Renal pelvis (tissue), 4 donors: ENCODE results near the gene YY1. TPM values are rescaled to one million over a fixed set of nuclear protein-coding genes. Genes with fewer than 3 reads are reported as not detected.
"Not testable (repeated sequence)": the region's sequence is repeated elsewhere in the genome, so short reads cannot be mapped to it uniquely, and the experiment has no call there.

Experiments used
- DNase-seq: peaks from one replicate; pipeline ENCODE4 v3.0.0-alpha.2; 2013
- polyA plus RNA-seq, 3 donors: library from polyadenylated mRNA; unstranded; fragments of 120-200 nt; gene quantifications; one replicate each; pipeline ENCODE4 v1.2.1, GENCODE V29; 2013; ENCODE audit not compliant: insufficient read length in 3 of 3

YY1 gene
- polyA plus RNA-seq, 3 donors, result 126 to 129 (median 126) TPM

DNA sequence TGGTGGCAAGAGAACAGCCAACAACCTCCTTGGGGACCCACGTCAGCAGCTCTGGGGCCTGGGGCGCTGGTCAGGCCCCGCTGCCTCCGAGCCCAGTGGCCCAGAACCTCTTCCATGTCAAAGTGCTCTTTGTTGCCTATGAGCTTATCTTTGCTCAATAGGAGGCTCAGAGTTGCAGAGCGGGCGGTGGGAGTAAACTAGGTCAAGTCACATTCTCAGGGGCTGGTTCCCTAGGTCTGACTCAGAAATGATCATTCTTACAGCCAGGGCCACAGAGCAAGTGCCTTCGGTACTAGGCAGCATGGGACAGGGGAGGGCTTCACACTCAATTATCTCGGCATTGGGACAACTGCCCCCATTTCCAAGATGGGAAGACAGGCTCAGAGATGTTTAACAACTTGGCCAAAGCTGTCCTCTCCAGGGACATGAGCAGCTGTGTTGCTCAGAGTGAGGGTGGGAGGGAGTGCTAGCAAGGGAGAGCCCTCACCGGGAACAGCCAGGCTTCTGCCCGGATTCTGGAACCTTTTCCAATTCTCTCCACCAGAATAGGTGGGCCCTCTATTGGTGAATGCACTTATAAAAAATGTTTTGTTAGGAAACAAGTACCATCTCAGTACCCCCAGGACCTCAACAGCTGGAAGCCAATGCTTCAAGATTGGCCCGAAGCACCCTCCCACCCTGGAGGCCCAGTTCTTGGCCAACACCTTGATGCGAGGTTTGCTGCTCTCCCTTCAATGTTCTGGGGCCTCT is 55.4 kb downstream of the YY1 start:
- peak; percentile 42 for DNase-seq

DNA sequence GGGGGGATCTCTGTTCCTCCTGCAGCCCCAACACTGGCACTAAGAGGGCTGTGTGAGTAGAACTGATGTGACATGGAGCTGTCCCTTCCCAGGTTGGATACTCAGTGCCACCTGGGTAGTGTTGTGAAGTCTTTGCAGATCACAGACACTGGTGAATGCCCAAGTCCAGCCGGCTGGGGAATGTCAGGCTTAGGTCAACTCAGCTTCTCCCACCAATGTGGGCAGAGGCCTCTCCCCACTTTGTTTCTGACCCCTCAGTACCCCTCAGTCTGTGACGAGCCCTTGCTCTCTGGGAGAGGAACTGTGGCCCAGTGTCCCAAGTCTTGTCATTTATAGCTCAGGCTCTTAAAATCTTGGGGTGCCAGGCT is 56.0 kb downstream of the YY1 start:
- no peak for DNase-seq

DNA sequence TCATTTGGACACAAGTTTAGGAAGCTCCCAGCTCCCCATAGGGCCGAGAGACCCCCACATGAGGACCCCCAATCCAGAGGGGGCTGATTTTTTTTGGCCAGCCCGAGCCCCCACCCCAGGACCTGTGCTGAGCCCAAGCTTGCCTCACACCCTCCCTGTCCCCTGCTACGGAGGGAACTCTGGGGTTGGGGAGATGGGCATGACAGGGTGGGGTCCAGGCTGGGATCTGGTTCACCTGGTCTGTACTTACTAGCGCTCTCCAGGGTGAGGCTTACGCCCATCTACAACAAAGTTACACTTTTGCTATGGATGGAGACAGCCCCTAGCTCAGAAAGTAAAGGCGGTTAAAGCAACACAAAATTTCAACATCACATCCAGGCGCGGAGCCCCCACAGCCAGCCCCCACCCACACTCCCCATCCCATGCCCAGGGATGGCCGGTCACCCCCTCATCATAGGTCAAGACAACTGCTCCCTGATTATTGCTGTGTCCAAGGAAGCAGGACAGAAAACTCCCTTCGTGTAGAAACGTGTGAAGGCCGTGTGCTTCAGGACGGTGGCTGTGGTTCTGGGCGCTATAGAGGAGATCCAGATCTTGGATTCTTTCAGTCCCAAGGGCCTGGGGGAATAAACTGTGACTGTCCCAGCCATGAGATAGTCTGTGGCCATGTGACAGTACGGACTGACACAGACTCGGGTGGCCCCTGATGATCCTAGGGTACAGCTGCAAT is 56.6 kb downstream of the YY1 start:
- DNase-seq, result no peak

DNA sequence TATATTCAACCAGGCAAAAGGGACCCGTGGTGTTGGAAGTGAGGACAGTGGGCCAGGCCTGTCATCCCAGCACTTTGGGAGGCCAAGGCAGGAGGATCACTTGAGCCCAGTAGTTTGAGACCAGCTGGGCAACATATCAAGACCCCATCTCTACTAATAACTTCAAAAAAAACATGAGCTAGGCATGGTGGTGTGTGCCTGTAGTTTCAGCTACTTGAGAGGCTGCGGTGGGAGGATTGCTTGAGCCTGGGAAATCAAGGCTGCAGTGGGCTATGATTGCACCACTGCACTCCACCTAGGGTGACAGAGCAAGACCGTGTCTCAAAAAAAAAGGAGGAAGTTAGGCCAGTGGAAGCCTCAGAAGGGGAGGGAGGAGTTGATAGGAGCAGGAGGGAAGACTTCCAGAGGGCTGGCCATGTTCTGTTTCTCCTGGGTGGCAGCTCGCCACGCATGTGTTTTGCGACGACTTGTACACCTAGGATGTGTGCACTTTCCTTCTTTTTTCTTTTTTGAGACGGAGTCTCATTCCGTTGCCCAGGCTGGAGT is 57.2 kb downstream of the YY1 start:
- no peak for DNase-seq

DNA sequence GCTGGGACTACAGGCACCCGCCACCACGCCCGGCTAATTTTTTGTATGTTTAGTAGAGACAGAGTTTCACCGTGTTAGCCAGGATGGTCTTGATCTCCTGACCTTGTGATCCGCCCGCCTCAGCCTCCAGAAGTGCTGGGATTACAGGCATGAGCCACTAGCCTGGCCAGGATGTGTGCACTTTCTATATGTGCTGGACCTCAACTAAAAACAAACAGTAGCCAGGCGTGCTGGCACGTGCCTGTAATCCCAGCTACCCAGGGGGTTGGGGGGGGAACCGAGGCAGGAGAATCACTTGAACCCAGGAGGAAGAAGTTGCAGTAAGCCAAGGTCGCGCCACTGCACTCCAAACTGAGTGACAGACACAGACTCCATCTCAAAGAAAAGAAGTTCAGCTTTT is 57.8 kb downstream of the YY1 start:
- not testable (repeated sequence) for DNase-seq

DNA sequence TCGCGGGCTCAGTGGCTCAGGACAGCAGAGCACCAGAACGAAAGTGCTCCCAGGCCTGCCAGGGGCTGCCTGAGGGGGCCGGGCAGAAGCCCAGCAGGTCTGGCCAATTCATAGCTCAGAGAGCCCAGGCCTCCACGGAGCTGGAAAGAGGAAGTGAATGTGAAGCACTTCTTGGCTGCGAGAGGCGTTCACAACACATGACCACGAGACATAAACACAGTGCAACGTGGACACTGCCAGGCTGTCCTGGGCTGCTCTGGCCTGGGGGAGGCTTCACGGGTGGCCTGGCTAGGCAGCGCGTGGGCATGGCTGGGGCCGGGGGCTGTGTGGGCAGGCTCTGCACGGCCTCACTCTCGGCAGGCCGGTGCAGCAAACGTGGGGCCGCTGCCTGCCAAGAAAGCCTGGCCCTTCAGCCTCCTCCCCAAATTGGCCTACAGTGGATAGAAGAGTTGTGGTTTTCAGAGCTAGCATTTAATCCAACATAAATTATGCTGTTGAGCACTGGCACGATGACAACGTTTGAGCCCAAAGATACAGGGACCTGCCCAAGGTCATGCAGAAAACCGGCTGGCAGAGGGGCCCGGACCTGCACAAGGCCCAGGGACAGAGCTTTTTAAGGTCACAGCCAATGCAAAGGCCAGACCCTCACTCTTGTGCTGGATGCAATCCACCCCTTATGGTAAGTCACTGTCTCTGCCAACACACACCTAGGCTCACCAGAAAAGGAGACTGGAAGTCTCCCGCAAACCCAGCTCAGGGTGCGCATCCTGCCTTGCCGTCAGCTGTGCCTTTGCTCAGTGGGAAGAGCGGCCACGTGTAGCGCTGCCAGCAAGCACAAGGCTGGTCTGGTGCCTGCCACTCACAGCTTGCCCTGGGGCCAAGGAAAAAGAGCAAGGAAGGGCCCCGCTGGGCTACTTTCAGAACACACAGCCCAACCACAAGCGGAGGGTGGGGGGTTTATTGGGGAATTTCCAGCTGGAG is 58.7 kb downstream of the YY1 start:
- no peak for DNase-seq

DNA sequence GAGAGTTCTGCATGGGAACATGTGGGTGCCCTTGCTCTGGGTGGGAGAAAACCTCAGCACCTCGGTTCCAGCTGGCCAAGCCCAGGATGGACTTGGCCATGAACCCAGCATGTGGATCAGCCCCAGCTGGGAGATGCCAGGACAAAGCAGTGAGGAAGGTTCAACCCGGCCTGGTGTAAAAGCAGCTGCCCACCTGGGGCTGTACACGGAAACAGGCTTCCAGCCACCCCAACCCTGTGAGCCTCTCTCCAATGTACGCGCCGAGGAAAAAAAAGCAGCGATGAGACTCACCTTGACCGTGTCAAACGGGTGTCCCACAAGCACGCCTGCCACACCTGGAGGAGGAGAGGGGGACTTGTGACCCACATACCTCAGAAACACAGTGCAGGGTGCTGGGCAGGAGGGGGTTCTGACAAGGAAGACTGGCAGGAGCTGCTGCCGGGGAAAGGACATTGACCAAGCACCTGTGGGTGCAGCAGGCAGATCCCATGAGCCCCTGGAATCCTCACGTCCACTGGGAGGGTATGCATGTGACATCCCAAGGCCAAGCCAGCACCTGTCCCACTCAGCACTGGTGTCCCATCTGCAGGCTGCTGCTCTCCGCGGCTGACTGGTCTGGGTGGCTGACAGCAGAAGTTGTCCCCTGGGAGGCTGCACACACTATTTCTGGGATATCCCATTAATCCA is 59.8 kb downstream of the YY1 start:
- no peak for DNase-seq

DNA sequence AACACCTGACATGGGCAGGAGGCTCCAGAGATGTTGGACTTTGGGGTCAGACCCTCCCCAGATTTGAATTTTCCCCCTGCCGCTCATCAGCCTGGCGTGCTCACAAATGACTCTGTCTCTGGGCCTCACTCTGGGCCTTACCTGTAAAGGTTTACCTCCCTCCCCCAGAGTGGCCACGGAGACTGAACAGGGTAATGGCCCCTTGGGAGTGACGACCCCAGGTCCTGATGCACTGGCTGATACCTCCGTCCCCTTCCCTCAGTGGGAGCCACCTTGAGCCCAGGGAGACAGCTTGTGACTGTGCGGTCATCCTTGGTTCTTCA is 60.3 kb downstream of the YY1 start:
- no peak for DNase-seq

DNA sequence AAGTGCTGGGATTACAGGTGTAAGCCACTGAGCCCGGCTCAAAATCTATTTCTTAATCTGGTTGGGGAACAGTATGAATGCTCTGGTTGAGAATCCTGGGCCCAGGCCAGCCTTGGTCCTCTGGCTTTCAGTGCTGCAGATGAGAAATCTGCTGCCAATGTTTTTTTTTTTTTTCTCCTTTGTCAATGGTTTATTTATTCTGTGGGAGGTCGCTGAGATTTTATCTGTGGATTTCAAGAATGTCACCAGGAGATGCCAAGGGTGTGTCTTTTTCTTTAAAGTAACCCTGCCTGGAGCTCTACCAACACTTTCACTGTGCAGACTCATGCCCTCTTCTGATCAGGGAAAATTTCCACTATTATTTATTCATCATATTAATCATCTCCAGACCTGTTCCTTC is 63.7 kb downstream of the YY1 start:
- no peak for DNase-seq

DNA sequence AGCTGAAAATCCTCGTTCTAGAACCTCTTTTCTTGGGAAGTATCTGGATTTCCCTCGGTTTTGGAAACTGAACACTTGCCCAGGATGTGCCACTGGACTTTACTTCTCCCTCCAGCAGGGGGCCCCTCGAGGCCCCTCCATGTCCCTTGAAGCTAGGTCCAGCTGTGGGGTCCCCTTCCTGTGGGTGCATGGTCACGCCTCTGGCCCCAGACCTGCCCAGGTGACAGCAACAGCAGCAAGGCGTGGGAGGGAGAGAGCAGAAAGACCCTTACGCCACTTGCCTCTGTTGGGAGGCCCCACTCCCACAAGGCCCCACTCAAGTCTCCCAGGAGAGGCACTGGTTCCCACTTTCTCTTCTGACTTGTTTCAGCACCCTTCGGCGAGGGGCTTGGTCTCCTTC is 64.2 kb downstream of the YY1 start:
- DNase-seq, result no peak

DNA sequence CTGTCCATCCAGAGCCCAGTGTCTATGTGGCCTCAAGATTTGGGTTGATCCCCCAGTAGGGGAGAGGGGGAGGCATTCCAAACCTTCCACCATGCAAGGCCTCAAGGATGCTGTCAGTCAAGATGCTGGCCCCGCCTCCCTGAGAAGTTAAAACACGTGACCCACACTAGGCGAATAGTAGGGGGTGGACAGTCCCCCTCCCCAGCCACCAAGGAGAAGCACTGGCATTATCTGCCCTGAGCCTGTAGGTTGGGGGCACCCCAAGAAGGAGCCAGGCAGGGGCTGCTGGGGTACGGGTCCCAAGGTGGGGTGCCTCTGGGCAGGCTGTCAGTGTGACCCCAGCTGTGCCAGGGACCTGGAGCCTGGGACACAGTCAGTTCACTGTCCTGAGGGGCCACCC is 65.0 kb downstream of the YY1 start:
- DNase-seq, result no peak

DNA sequence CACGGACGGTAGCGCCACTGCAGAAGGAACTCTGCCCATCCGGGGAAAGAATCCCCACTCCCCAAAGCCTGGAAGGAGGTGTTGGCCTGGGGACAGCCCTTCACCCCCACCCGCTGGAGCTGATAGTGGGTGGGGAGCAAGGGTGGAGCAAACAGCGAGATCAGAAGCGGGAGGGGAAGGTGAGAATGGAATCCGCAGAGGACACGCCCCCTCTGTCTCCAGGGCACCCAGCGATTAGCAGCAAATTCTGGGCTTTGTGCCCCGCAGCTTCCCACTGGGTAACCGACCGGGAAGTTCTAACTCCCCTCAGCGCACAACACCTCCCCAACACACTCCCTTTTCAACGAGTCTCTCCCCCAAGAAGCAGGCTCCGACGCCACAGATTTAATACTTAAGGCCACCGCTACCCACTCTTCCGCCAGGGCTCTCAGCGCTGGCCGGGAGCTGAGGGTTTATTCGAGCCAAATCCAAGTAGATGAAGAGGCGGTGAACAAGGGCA is 65.9 kb downstream of the YY1 start:
- DNase-seq, result no peak

DNA sequence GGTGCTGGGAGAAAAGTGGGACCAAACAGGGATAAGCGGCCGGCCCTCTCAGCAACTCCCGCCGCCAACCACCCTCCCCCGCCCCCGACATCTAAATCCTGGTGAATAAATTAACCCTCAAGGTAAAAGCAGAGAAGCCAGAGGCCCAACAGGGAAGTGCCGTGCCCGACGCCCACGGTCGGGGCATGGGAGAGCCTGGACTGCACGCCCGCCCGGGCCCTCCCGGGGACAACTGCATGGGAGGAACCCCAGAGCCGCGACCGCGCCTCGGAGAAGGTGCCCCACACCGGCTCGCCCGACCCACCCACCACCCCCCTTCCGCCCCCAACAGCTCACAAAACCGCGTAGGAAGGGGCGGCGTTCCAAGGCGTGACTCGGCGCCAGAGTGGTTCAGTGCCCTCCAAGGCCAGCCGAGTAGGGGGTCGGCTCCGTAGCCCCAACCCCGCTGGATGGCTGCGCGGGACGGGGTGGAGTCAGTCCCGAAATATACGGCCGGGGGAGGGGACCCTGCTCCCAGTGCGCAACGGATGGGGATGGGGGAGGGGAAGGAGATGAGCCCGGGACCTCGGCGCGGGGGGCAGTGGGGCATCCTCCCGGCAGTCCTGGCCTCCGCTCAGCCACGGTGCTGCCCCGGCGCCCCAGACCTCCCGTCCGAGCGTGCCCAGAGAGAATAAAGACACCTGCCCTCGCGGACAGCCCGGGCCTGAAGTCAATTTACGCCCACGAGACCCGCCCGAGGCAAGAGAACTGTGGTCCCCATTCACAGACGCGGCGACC is 66.6 kb downstream of the YY1 start:
- DNase-seq, result no peak

DNA sequence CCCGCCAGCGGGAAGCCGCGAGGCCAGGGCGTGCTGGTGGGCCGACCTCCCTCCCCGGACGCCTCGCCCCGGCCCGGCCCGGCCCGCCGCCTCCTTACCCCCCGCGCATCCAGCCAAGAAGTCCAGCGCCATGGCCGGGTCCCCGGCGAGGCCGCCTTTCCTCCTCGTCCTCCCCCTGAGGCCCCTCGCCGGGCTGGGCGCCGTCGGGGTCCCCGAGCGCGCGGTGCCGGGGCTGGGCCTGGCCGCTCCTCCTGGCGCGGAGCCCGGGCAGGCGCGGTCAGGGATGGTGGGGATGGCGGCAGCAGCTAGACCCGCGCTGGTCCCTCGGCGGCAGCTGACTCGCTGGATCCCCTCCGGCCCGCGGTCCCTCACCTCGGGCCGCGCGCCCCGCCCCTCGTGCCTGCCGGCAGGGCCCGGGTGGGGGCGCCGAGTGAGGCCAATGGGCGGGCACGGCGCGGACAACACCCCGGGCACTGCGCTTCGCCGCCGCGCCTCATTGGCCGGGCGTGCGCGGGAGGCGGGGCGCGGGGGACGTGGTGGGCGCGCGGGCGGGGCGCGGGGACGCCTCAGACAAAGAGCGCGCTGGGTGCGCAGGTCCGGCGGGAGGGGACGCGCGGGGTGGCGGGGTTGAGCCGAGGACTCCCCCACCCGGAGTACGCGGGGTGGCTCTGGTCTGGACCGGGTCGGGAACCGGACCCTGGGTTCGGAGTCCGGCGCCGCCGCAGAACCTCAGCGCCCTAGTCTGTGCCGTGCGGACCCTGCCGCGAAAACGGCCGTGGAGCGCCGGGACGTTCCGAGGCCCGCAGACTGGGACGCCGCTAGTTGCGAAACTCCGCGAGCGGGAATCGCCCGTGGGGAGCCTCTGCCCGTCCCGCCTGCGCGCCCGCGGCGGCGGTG is 67.4 kb downstream of the YY1 start, which contains the start of gene SLC25A29:
Gene SLC25A29 (minus strand): TSS at position 344 of the 897 bp plus-strand sequence. CDS start 212 bp downstream, at position 132.
- peak; percentile 92 for DNase-seq

DNA sequence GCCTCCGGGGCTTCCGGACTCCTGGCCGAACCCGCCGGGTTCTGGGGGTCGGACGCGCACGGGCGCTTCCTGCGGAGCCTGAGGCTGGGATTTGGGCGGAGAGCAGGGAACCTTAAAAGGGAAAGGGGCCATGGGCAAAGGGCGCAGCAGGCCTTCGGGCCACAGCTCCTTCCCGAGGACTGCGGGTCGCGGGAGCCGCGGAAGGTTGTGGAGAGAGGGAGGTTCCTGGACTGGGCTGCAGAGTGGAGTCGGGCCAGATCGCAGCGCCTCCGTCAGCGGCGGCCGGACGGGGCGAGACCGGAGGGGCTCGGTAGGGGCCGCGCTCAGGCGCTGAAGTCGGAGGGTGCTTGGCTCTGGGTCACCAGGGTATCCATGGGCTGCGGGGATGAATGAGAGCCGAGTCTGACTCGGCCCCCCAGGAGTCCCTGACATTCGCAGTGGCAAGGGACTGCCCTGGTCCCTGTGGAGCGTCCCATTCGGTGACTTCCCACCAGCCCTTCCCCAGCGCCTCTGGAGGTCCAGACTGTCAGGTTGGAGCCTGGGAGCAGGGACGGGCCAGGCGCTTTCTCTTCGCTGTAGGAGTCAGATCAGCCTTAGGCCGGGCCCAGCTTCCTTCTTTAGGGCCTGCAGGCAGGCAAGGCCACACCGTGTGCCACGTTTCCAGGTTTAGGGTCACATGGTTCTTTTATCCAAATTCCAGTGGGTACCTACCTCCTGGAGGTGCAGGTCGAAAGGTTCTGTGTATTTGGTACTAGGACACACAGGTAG is 68.2 kb downstream of the YY1 start:
- DNase-seq, result no peak

DNA sequence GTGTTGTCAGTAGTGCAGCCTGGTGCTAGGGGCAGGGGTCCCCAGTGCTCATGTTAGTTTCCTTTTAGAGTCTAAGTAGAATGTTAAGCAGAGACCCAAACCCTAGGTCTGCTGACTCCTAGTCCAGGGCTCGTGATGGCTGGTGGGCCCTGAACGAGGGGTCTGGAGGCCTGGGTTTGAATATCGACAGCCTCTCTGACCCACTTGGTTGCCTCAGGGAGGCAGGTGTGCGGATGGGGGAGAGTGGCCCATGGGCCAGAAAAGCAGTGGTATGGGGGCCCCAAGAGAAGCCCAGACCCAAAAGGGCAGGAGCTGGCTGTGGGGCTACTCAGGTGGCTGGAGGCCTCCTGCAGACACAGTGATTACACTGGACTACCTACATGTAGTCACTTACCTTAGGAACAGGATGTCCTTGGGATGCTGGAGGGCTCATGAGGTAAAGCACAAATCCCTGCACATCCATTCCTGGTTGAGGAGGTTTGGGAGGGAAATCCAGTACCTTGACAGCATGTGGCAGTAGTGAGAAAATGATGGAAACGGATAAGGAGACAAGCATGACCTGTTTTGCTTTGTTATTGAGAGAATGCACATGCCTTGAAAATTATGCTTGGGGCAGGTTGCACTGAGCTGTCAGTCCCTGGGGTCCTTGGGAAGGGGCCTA is 69.0 kb downstream of the YY1 start:
- no peak for DNase-seq

DNA sequence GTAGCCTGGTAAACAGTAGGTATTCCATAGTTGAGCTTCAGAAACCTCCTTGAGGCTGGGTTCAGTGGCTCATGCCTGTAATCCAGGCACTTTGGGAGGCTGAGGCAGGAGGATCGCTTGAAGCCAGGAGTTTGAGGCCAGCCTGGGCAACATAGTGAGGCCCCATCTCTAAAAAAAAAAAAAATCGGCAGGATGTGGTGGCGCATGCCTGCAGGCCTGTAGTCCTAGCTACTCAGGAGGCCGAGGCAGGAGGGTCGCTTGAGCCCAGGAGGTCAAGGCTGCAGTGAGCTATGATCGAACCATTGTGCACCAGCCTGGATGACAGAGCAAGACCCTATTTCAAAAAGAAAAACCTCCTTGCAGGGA is 69.5 kb downstream of the YY1 start:
- DNase-seq, result not testable (repeated sequence)
